Posterior cingulate gyrus (tissue), 11 donors: ENCODE results near the gene PER1.
"Not testable (repeated sequence)": the region's sequence is repeated elsewhere in the genome, so short reads cannot be mapped to it uniquely, and the experiment has no call there.

Experiments
- DNase-seq, 10 donors: peaks; one replicate each; pipeline versions ENCODE4 v3.0.0 to v3.0.0-alpha.2; 2020 to 2021; ENCODE audit warnings: mixed read lengths in 3 of 10
- intact Hi-C: fragments of 100-400 bp; cut with DNase I; formaldehyde crosslinking; loops from one replicate; pipeline ENCODE4 v1.15.1; 2023

PER1 gene

DNA sequence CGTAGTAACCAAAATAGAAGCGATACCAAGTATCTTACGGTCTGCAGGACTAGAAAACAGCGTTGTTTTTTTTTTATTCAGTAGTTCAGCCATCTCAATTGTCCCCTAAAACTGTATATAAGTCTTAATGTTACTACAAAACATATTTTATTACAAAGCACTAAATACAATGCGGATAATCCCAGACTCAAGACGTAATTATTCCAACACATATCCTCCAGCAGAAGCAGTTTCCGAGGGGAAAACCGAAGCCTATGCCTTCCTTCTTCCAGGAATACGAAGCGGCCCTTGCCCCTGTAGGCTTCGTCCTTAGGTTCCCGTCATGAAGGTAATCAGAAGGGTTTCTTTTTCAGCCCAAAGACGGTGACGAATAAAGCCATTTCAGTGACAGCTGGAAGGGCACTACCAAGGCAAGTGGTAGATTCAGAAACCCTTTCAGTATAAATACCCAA, 21.7 kb upstream of the PER1 start:
- intact Hi-C loops, result loop anchor here (1.0 kb wide), 1 partner anchor 10 kb away; no protein-coding TSS in a partner anchor
- DNase-seq, result peak in 1 of 10 donors; percentile 59

DNA sequence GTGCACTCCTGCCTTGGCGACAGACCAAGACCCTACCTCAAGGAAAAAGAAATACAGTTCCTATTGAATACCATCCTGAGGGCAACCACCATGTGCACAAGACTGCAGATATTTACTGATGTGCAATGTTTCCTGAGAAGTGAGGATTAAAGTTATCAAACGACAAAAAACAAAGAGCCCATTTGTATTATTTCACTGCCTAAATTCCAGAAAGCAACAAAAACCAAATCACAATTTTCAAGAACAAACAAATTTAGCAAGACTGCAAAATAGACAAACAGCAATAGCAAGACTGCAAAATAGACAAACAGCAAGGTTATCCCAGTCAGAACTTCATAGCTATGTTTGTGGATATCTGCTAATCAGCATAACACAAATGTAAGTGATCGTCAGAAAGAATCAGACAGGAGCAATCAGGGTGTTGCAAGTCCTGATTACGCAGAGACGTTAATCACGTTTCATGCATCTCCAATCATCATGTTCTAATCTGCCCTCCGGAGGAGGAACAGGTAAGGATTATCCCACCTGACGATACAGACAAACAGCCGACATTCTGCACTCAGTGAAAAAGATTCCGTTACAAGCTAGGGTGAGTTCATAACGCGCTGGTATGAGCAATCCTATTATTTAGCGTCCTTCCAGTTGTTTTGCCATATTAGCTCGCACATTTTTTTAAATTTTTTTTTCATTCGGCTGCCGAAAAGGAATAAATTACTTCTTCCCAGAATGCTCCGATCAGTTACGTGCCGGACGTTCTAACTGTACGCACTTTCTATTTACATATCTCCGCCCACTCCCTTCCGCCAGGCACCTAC, 21.1 kb upstream of the PER1 start:
- intact Hi-C loops, result loop anchor here (1.0 kb wide), 1 partner anchor 9 kb away; no protein-coding TSS in a partner anchor

DNA sequence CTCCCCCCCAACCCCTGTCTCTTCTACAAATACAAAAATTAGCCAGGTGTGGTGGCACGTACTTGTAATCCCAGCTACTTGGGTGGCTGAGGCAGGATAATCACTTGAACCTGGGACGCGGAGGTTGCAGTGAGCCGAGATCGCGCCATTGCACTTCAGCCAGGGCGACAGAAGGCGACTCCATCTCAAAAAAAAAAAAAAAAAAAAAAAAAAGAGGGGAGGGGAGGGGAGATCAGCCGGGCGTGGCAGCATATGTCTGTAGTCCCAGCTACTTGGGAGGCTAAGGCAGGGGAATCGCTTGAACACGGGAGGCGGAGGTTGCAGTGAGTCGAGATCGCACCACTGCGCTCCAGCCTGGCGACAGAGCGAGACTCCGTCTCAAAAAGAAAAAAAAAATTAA, 18.0 kb upstream of the PER1 start:
- intact Hi-C loops, result not testable (repeated sequence)
- peak in 2 of 10 donors; percentile 22 to 32 for DNase-seq

More for the DNA sequence above, 21.1 kb upstream of the PER1 start:
- DNase-seq, result peak in 9 of 10 donors; percentile 62 to 96 (median 79)

DNA sequence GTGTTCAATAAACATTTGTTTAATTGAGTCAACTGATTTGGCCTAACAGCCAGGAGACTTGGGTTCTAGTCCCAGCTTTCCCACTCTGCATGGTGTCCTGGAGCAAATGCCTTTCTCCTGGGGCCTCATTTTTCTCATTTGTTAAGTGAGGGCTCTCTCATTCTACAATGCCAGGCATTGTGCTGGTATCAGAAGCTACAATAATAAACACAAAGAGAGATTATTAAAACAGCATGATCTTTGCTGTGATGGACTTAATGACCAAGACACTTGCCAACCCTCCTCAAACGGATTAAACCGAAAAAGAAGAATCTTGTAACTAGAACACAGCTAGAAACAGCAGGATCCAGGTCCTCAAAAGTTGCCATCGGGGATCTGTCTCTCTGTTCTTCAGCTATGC, 15.3 kb upstream of the PER1 start:
- peak in 2 of 10 donors; percentile 2 to 16 for DNase-seq
- intact Hi-C loops, result no loop called here

DNA sequence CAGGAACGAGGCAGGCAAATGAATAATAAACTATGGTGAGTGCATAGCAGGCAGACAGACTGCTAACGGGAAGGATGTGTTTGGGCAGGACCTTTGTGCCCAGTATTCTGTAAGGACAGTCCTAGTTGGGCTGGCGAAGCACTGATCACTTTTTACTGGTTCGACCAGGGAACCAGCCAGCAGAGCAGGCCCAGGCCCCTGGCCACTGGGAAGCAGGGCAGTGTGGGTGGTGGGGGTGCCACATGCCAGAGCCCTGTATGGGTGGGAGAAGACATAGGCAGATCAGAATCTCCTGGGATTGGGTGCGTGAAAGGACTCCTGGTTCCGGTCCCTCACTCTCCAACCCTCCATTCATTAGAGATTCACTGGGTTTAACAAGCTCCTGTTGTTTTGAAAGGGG, 14.5 kb upstream of the PER1 start:
- DNase-seq, result peak in 3 of 10 donors; percentile 8 to 62 (median 31)
- intact Hi-C loops, result no loop called here

DNA sequence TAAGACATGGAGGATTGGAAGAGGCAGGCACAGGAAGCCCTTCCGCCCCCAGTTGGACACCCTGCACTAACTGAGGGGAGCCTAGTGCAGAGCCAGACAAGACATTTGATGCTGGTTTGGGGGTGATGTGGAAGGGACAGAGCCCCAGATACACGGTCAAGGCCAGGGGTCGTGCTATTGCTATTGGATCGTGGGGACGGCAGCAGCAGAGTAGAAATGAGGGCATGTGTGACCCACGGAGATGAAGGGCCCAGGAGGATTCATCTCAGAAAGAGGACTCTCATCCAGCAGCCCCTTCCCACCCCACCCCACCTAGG, 12.6 kb upstream of the PER1 start:
- intact Hi-C loops, result loop anchor here (1.0 kb wide), 1 partner anchor 9 kb away; no protein-coding TSS in a partner anchor
- peak in 3 of 10 donors; percentile 30 to 51 (median 47) for DNase-seq

DNA sequence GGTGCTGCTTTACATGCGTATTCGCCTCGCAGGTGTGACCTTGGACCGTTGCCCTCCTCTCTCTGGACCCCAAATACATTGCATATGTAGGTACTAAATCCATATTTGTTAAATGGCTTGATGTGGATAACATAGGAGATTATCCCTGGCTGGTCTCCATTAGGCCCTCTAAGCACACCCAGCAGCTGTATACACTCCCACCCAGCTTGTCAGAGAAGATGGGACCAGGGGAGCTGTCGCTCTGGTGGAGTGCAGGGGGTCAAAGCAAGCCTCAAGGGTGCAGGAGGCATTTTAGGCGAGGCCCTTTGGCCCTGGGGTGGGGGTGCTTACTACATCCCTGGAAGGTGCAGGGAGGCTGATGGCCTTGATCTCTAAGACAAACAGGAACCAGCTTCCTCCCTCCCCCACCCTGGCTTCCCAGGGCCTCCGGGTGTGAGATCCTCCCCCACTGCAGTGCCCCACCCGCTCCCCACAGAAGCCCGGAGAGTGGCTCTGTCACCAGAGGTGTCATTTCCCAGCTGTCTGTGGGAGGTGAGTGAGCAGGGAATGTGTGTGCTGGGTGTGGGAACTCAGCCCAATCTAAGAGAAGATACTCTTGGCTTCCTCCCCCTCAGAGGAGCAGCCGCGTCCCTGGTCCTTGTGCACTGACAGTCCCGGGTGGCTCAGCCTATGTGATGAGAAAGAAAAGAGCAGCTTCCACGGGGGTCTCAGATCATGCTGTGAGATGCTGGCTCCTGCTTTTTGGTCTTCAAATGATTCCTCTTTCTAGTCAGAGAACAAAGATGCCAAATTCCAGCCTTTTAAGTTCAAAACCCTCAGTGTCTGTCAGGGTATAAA, 12.0 kb upstream of the PER1 start:
- intact Hi-C loops, result loop anchor here (1.0 to 2.0 kb wide), 2 partner anchors 9 to 23 kb away; no protein-coding TSS in a partner anchor
- DNase-seq, result peak in 8 of 10 donors; percentile 69 to 96 (median 78)

DNA sequence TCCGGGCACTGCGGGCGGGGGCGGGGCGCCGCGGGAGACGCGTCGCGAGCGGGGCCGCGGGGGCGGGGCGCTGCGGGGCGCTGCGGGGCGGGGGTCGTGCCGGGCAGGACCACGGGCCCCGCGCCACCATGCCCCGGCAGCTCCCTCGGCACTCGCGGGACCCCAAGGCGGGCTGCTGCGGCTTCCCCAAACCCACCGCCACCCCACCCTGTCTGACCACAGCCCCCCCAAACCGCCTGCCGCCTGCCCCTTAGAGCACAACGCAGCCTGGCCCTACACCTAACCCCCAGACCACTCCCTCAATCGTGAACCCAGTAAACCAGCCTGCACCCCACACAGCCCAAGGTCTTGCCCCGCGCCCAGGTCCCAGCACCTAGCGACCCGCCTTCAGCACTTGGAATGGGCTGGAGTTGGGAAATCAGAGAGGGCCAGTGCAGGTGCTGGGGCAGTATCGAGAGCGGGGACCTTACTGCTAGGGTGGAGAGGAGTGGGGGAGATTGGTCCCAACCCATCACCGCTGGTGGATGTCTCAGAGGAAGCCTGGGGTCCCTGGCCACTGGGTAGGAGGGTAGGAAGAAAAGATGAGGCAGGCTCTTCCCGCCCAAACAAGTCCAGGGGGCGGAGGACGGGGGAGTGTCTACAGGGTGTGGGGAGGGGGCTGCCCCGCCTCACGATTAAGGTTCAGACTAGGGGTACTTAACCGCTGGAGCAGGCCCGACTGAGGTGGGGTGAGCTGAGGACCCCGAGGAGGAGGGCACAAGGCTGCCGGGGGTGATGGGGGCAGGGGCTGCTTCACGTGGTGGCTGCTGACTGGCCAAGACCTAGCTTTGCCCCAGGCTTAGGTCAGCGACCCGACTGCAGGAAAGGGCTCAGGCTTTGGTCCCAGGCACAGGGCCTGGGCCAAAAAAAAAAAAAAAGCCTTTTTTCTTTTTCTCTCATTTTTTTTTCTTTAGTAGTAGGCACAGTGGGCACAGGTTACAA, 11.1 kb upstream of the PER1 start:
- intact Hi-C loops, result loop anchor here (2.0 kb wide), 1 partner anchor 24 kb away; no protein-coding TSS in a partner anchor
- DNase-seq, result peak in 4 of 10 donors; percentile 24 to 75 (median 70)

DNA sequence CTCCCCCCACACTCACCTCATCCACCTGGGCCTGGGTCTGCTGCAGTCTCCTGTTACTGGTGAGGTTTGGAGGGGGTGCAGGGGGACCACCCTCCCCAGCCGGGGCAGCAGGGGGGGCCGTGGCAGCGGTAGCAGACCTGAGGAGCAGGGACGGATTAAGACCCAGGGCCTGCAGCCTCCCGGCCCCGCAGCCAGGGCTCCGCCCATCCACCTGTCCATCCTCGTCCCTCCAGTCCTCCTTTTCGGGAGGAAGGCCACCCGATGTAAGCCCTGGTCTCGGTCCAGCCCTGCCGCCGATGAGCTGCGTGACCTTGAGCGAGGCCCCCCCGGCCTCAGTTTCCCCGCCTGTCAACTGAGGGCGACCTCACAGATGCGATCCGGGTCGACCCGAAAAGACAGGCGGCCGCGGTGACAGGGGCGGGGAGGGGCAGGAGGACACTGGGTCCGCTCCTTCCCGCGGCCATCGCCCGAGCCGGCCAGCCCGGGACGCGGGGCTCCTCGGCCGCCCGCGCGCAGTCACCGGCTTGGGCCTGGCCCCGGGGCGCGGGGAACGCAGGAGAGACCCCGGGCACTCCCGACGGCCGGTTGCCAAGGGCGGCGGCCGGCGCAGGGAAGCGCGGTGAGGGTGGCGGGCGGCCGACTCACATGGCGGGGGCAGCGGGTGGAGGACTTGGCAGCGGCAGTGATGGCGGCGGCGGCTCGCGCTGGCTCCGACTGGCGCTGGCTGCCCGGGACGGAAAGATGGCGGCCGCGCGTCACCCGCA, 10.2 kb upstream of the PER1 start, which contains the start of gene VAMP2:
VAMP2 (minus strand) TSS at position 716 of the 764 bp plus-strand sequence; CDS start at position 647, 69 bp downstream.
- intact Hi-C loops, result loop anchor here (2.0 kb wide), 1 partner anchor 24 kb away; no protein-coding TSS in a partner anchor
- DNase-seq, result peak; percentile 66 to 97 (median 82)

DNA sequence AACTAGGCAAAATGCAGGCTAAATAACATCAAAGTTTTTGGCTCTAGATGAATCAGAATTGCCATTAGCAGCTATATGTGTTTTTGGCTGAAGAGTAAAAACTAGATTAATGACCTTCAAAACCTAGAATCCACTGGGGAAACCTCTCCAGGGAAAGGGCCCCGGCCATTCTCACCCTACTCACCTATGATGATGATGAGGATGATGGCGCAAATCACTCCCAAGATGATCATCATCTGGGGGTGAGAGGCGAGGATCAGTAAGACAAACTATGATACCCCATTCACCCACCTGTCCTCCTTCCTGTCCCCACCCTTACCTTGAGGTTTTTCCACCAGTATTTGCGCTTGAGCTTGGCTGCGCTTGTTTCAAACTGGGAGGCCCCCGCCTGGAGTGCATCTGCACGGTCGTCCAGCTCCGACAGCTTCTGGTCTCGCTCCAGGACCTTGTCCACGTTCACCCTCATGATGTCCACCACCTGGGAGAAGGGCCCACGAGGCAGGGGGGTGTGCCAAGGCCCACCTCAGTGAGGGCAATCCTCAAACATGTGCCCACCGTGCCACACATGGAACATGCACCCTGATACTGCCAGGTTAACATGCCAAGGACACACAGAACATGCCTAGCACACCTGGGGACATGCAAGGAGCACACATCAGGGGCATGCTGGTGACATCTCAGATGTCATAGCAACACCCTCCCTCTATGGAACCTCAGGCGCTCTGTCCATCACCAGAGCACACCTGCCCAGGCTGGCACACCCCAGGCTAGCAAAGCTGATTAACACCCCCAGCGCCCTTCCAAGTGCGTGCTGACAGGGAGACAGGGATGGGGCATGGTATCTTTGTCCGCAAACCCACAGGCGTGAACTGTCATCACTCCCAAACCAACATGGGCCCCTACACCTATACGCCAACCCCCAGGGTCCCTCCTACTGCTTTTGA, 9.4 kb upstream of the PER1 start:
- intact Hi-C loops, result loop anchor here (2.0 kb wide), 1 partner anchor 25 kb away; no protein-coding TSS in a partner anchor
- peak in 3 of 10 donors; percentile 63 to 78 (median 75) for DNase-seq

DNA sequence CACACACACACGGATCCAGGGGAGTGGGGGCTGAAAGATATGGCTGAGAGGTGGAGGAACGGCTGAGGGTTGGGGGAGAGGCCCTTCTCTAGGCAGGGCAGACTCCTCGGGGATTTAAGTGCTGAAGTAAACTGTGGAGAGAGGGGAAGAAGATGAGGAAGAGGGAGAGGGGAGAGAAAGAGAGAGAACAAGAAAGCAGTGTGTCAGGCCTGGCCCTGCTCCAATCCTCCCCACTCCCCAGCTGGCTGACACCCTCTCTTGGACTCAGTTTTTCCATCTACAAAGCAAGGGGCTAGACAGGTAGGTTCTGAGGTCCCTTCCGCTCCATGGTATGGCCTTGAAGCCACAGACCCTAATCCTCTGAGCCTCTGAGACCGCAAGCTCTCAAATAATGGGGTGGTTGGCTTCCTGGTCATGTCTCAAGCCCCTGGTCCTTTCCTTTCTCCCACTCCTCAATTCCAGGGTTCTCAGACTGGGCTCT, 8.6 kb upstream of the PER1 start:
- intact Hi-C loops, result no loop called here
- peak in 3 of 10 donors; percentile 25 to 46 (median 27) for DNase-seq

DNA sequence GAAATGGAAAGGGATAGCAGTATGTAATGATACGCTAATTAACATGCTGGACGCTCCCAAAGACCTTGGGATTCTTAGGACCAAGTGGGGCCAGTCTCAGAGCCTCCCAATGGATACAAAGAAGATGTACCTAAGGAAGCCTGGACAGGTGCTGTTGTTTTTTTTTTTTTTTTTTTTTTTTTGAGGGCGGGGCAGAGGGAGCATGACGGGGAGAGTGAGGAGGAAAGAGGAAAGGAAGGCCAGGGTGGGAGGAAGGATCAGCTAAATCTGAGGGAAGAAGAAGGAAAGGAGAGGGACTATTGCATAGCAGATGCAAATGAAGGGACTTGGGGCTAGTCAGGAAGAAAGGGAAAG, 8.0 kb upstream of the PER1 start:
- peak in 2 of 10 donors; percentile 3 to 8 for DNase-seq
- intact Hi-C loops, result no loop called here

DNA sequence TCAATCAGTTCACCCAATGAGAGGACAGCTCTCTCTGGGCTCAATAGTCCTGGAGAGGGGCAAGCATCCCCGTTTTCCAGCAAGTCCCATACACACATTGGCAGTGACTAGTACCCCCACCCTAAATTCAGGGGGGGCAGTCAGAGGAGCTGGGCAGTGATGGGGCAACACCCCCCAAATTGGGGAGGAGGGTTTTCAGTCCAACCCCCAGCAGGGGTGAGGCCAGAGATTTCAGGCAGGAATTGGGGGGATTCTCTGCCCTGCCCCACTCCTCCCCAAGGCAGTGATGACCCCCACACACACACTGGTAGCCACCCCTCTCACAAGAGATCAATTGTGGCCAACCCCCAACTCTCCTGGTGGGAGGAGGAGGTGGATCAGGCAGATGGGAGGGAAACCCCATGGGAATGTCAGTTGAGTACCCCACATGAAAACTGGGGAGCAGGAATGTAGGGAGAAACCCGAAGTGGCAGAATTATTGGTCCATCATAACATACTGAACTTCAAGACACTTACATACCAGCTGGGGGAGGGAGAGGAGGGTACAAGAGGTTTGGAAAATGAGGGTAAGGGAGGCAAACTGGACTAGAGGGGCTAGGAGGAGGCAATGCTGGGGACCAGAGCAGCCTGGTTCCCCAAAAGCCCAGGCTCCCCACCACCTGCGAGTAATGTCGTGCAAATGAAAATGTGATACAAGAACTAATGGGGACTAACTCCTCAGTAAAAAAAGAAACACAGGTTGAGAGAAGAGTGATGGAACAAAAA, 7.4 kb upstream of the PER1 start:
- intact Hi-C loops, result loop anchor here (5.0 kb wide), 1 partner anchor 37 kb away; the partner anchor contains the start of gene HES7
- peak in 3 of 10 donors; percentile 28 to 47 (median 29) for DNase-seq

DNA sequence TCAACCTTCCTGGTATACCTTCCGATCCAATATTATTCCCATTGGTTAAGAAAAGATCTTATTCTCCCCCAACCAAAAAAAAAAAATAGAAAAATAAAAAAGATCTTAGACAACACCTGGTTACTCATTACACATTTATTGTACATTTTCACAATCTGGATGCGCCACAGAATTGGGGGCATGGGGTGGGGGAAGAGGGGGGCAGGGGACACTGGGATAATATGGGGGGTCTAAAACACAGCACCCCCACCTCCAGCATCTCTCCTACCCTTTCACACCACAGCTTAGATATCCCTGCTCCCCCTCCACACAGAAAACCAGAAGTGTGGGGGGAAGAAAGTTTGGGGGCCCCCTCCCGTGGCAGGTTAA, 6.8 kb upstream of the PER1 start:
- DNase-seq, result no peak
- intact Hi-C loops, result loop anchor here (5.0 kb wide), 1 partner anchor 37 kb away; the partner anchor contains the start of gene HES7

DNA sequence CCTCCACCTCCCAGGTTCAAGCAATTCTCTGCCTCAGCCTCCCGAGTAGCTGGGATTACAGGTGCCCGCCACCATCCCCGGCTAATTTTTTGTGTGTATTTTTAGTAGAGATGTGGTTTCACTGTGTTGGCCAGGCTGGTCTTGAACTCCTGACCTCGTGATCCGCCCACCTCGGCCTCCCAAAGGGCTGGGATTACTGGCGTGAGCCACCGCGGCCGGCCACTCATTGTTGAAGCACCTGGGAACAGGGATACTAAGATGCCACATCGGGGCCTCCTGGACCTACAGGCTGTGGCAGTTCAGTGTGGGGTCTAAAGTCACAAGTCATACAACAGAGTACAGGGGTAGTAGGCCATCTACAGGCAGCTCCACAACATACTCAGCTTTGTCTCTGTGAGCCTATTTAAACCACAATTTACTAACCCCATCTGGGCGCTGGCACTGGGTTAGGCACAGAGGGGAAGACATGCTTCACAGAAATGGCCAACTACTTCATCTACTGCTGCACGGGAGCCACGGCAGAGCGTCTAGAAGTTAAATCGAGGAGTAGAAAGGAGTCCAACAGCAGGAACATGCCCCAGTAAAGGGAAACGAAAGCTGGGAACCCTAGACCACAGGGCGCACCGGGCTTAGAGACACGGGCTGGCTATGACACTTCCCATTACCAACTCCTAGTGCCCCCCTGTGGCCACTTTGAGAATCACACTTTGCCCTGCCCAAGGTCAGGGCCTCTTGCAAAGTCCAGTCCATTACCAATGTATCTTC, 6.2 kb upstream of the PER1 start:
- intact Hi-C loops, result loop anchor here (5.0 kb wide), 1 partner anchor 36 kb away; the partner anchor contains the start of gene HES7
- peak; percentile 79 to 98 (median 93) for DNase-seq
